SU-DHL-6 (cell line): ENCODE measurements around the gene CAMK4.

Experiments used
- EZH2phosphoT487 ChIP-seq: fragments of 200-600 bp; sonication (generic), shearing (Covaris generic); conservative IDR thresholded peaks from 2 replicates; pipeline ENCODE4 v1.6.1; 2018; ENCODE audit warnings: mild to moderate bottlenecking, antibody characterized with exemption, low read length, moderate library complexity, mixed read lengths
- TF ChIP-seq, protein P1 (sequence below): fragments of 200-600 bp; sonication (generic); IDR thresholded peaks from one replicate; pipeline ENCODE4 v1.5.1; 2017; ENCODE audit warnings: antibody characterized with exemption, mild to moderate bottlenecking, low read length, moderate library complexity; ENCODE audit not compliant: insufficient read depth, poor library complexity, severe bottlenecking

DNA sequence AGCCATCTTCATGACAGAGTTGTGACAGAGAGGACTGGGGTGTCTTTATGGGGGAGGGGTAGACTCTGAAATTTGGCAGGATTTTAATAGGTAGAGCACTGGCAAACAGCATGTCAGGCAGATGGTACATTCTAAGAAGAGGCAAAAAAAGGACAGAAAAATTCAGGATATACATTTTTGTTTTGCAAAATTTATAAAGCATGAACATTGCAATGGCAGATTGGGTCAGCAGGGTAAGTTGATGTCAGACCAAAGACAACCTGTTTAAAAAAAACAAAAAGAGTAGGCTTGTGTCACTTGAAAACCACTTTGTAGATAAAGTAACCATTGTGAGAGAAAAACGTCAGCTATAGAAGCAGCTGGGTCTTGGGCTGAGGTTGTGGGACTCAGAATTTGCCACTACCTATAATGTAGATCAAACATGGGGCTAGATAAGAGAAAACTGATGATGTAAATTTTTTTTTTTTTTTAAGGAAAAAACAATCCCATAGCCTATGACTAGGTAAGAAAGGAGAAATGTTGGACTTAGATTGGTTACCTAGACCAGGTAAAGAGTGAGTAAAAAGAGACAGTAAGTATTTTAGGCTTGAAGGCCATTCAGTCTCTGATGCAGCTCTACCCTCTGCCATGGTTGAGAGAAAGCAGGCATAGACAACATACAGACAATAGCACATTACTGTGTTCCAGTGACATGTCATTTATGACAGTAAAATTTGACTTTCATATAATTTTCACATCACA is 8.3 kb downstream of the CAMK4 start:
- TF ChIP-seq, protein P1, sequence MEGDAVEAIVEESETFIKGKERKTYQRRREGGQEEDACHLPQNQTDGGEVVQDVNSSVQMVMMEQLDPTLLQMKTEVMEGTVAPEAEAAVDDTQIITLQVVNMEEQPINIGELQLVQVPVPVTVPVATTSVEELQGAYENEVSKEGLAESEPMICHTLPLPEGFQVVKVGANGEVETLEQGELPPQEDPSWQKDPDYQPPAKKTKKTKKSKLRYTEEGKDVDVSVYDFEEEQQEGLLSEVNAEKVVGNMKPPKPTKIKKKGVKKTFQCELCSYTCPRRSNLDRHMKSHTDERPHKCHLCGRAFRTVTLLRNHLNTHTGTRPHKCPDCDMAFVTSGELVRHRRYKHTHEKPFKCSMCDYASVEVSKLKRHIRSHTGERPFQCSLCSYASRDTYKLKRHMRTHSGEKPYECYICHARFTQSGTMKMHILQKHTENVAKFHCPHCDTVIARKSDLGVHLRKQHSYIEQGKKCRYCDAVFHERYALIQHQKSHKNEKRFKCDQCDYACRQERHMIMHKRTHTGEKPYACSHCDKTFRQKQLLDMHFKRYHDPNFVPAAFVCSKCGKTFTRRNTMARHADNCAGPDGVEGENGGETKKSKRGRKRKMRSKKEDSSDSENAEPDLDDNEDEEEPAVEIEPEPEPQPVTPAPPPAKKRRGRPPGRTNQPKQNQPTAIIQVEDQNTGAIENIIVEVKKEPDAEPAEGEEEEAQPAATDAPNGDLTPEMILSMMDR, result no peak
- no peak for TF ChIP-seq EZH2phosphoT487
